ENCODE measurements around the gene NEUROD2. TPM values are rescaled to one million over a fixed set of nuclear protein-coding genes. Genes with fewer than 3 reads are reported as not detected.
A peak's percentile ranks its signal among the peaks of the same experiment; 100 is the strongest.

Gene NEUROD2
- total RNA-seq, 1 donor from 2014 or later, result not detected

DNA sequence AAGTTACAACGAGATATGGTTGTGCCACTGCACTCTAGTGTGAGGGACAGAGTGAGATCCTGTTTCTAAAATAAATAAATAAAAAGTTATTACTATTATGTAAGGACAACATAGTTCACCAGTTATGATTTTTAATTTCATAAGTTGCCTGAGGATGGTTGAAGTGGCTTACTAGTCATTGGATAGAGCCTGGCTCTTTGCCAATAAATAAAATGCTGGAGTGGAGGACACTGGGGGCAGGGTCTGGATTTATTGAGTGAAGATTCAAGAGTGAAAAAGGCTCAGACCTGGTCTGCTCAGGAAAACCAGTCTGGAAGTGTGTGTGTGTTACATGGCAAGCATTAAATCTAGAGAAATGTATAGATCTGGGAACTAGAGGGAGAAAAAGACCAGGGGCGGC lies 31.3 kb upstream of the NEUROD2 start:
- no peaks in the 10 kb centered on the region for H3K27me3 ChIP-seq
- H3K36me3 ChIP-seq, result no peaks in the 10 kb centered on the region
- intact Hi-C loops (cut with DNase I), result loop anchor here (5.0 kb wide), 2 partner anchors 93 to 113 kb away; partner anchors contain the start of gene MIEN1
- no peak for DNase-seq (ENCODE audit: low spot score in 2 of 2)
- H3K27ac ChIP-seq, result no peak overlapping the region
- H3K4me3 ChIP-seq, result no peak overlapping the region
- H3K4me1 ChIP-seq, result peaks cover 11 to 27% of the 10 kb centered on the region in 2 donors
- no peaks in the 10 kb centered on the region for H3K9me3 ChIP-seq
- TF ChIP-seq, protein P1, sequence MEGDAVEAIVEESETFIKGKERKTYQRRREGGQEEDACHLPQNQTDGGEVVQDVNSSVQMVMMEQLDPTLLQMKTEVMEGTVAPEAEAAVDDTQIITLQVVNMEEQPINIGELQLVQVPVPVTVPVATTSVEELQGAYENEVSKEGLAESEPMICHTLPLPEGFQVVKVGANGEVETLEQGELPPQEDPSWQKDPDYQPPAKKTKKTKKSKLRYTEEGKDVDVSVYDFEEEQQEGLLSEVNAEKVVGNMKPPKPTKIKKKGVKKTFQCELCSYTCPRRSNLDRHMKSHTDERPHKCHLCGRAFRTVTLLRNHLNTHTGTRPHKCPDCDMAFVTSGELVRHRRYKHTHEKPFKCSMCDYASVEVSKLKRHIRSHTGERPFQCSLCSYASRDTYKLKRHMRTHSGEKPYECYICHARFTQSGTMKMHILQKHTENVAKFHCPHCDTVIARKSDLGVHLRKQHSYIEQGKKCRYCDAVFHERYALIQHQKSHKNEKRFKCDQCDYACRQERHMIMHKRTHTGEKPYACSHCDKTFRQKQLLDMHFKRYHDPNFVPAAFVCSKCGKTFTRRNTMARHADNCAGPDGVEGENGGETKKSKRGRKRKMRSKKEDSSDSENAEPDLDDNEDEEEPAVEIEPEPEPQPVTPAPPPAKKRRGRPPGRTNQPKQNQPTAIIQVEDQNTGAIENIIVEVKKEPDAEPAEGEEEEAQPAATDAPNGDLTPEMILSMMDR (IDR thresholded peaks at IDR 0.05), result no peak

DNA sequence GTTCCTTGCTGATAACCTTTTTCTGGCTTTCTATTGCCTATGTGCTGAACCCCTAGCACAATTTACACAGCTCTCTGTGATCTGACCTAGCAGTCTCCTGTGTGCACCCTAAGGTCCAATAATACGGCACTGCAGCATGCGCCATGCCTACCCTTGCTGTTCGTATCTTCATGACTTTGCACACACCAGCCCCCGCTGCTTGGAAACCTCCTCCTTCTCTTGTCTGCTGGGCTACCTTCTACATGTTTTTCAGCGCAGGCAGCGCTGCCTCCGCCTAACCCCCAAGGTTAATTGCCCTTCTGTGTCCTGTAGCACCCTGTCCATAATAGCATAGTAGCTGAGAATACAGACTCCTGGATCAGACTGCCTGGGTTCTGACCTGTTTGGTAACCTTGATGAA lies 30.6 kb upstream of the NEUROD2 start:
- H3K27me3 ChIP-seq, result no peaks in the 10 kb centered on the region
- no peaks in the 10 kb centered on the region for H3K9me3 ChIP-seq
- intact Hi-C loops (cut with DNase I), result loop anchor here (5.0 kb wide), 2 partner anchors 94 to 114 kb away; partner anchors contain the start of gene MIEN1
- H3K4me3 ChIP-seq, result peak overlapping the region in 1 of 2 donors; percentile 84
- H3K27ac ChIP-seq, result no peak overlapping the region
- peaks cover 11 to 27% of the 10 kb centered on the region in 2 donors for H3K4me1 ChIP-seq
- no peaks in the 10 kb centered on the region for H3K36me3 ChIP-seq
- DNase-seq (ENCODE audit: low spot score in 2 of 2), result no peak
- TF ChIP-seq, protein P1 (IDR thresholded peaks at IDR 0.05), result no peak

DNA sequence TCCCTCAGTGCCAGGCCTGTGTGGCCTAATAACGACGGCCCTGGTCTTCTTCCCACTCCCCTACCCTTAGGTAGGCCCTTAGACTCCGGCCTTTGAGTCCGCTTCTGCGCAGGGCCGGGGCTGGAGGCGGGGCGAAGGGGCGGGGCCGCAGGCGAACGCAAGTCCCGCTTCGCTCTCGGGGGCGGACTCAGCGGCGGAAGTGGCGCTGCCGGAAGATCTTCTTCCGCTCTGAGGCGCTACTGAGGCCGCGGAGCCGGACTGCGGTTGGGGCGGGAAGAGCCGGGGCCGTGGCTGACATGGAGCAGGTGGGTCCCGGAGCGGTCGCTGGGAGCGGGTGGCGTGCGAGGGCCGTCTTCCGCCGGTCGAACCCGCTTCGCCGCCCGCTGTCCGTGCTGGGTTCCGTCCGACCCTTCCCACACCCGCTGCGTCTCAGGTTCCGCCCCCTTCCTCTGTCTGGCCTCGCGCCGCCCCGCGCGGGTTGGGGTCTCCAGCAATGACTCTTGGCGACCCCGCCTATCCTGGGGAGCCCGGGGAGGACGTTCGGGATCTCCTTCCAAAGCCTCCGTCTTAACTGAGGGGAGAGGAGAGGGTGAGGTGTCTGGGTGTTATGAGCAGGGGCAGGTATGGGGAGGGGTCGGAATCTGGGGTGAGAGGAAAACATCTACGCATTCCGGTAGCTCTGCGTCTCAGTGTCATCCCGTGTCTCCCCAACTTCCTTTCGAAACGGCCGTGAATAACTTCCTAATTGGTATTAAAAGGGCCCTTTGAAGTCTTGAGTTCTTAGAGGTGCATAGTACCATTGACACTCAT lies 29.4 kb upstream of the NEUROD2 start, which contains the start of gene STARD3:
Gene STARD3 (plus strand): TSS at position 218 of the 810 bp plus-strand sequence. CDS start 16,388 bp downstream, outside the sequence.
- peak within 1 kb of the TSS; percentile 68 to 84 for H3K4me3 ChIP-seq
- H3K27me3 ChIP-seq, result no peaks in the 10 kb centered on the region
- TF ChIP-seq, protein P1 (IDR thresholded peaks at IDR 0.05), result peak; percentile 13 to 34 (median 14)
- peak within 1 kb of the TSS; percentile 83 to 89 for H3K27ac ChIP-seq
- no peaks in the 10 kb centered on the region for H3K9me3 ChIP-seq
- intact Hi-C loops (cut with DNase I), result loop anchor here (5.0 kb wide), 2 partner anchors 95 to 115 kb away; partner anchors contain the start of gene MIEN1
- H3K4me1 ChIP-seq, result peaks cover 11 to 27% of the 10 kb centered on the region in 2 donors
- DNase-seq (ENCODE audit: low spot score in 2 of 2), result peak; percentile 63 to 93
- H3K36me3 ChIP-seq, result no peaks in the 10 kb centered on the region

DNA sequence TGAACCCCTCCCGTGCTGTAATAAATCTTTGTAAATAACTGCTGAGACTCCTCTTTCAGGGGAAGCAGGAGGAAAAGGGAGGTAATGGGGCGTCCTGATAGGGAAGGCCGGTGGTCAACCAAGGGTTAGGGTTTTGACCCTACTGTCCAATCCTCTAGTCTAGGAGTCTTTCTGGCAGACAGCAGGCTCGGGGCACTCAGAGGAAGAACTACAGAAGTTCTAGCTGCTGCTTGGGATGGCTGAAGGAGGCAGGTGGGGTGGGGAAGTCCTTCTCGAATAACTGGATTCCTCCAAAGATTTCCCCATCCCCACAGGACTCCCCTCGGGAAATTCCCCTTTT lies 28.8 kb upstream of the NEUROD2 start:
- H3K27me3 ChIP-seq, result no peaks in the 10 kb centered on the region
- peak overlapping the region; percentile 83 to 89 for H3K27ac ChIP-seq
- H3K36me3 ChIP-seq, result no peaks in the 10 kb centered on the region
- TF ChIP-seq, protein P1 (IDR thresholded peaks at IDR 0.05), result no peak
- DNase-seq (ENCODE audit: low spot score in 2 of 2), result no peak
- H3K4me3 ChIP-seq, result peak overlapping the region; percentile 68 to 84
- H3K9me3 ChIP-seq, result no peaks in the 10 kb centered on the region
- H3K4me1 ChIP-seq, result peaks cover 11 to 27% of the 10 kb centered on the region in 2 donors
- intact Hi-C loops (cut with DNase I), result loop anchor here (5.0 kb wide), 2 partner anchors 96 to 116 kb away; partner anchors contain the start of gene MIEN1

DNA sequence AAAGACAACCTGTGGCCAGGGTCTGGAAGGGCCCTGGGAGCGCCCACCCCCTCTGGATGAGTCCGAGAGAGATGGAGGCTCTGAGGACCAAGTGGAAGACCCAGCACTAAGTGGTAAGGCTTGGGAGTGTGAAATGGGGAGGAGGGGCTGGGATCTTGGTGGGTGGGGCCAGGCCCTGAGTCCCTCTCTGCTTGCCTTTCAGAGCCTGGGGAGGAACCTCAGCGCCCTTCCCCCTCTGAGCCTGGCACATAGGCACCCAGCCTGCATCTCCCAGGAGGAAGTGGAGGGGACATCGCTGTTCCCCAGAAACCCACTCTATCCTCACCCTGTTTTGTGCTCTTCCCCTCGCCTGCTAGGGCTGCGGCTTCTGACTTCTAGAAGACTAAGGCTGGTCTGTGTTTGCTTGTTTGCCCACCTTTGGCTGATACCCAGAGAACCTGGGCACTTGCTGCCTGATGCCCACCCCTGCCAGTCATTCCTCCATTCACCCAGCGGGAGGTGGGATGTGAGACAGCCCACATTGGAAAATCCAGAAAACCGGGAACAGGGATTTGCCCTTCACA lies 28.0 kb upstream of the NEUROD2 start:
- intact Hi-C loops (cut with DNase I), result loop anchor here (2.0 to 5.0 kb wide), 3 partner anchors 31 to 117 kb away; partner anchors contain the start of gene MIEN1
- Histone ChIP-seq H3K9me3 (no peaks in the 10 kb centered on the region), H3K27ac (peak overlapping the region in 1 of 2 donors; percentile 83), H3K4me1 (peaks cover 11 to 27% of the 10 kb centered on the region in 2 donors), H3K4me3 (no peak overlapping the region), H3K27me3 (no peaks in the 10 kb centered on the region), H3K36me3 (no peaks in the 10 kb centered on the region)
- TF ChIP-seq, protein P1 (IDR thresholded peaks at IDR 0.05), result no peak
- no peak for DNase-seq (ENCODE audit: low spot score in 2 of 2)
